Measurements from ENCODE around the gene TNK2.
A peak's percentile ranks its signal among the peaks of the same experiment; 100 is the strongest.
"Not testable (repeated sequence)": the region's sequence is repeated elsewhere in the genome, so short reads cannot be mapped to it uniquely, and the experiment has no call there.

TNK2 gene

DNA sequence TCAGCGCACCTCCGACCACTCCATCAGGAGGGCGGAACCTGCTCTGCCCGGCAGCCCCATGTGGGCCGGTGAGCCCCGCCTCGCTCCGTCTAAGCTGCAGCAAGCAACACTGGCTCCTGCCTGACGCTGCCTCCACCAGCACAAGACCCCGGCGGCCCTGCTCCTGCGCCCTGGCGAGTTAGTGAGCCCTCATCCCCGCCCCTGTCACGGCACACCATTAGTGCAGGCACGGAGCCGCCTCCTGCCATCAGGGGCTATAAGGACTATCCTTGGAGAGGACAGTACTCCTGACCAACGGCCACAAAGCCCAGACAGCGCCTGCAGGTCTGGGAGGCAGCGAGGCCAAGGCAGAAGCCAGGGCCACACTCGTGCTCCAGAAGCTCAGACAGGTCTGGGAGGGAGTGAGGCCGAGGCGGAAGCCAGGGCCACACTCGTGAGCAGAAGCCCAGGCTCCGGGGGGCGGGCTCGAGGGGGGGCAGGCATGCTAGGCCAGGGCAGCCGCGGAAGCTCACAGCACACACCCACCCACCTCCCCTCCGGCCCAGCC, 39.4 kb downstream of the TNK2 start:
- no peak for DNase-seq

GRCh38 chr3:195868336-195868865, 40.0 kb downstream of the TNK2 start:
- DNase-seq: no peak

- no peak for DNase-seq
Measured at GRCh38 chr3:195867631-195868335, 40.6 kb downstream of the TNK2 start.

DNA sequence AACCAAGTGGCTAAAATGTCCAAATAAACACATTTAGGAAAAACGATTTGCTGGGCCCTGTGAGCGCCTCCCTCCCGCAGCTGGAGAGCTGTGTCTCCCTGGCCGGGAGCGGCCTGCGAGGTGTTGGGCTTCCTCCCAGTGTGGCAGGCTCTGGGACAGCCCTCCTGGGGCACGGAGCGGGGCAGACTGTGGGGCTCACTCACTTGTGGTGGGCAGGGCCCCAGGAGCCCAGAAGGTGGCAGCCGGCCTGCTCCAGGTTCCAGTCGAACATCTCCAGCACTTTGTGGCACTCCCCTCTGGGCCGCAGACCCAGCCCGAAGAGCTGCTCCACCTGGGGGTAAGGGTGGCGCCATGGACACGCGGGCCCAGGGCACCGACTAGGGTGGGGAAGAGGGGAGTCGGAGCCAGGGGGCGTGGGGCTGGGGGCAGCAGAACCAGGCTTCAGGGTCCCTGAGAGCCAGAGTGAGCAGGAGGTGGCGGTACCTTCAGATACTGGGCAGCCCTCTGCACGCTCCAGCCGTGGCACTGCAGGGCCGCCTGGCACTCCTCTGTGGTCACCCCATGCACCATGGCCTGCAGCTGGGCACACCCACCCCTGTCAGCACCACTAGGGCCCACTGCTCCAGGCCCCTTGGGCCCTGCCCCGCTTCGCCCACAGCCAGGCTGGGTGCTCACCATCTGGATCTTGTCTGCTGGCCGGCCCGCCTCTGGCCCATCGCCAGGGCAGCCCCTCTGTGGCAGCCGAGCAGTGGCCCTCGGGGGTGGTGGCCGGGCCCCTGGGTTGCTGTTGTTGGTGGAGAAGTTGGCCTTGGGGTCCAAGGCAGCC, 41.5 kb downstream of the TNK2 start:
- DNase-seq: no peak

GRCh38 chr3:195865752-195866151, 42.6 kb downstream of the TNK2 start:
- DNase-seq: no peak

DNA sequence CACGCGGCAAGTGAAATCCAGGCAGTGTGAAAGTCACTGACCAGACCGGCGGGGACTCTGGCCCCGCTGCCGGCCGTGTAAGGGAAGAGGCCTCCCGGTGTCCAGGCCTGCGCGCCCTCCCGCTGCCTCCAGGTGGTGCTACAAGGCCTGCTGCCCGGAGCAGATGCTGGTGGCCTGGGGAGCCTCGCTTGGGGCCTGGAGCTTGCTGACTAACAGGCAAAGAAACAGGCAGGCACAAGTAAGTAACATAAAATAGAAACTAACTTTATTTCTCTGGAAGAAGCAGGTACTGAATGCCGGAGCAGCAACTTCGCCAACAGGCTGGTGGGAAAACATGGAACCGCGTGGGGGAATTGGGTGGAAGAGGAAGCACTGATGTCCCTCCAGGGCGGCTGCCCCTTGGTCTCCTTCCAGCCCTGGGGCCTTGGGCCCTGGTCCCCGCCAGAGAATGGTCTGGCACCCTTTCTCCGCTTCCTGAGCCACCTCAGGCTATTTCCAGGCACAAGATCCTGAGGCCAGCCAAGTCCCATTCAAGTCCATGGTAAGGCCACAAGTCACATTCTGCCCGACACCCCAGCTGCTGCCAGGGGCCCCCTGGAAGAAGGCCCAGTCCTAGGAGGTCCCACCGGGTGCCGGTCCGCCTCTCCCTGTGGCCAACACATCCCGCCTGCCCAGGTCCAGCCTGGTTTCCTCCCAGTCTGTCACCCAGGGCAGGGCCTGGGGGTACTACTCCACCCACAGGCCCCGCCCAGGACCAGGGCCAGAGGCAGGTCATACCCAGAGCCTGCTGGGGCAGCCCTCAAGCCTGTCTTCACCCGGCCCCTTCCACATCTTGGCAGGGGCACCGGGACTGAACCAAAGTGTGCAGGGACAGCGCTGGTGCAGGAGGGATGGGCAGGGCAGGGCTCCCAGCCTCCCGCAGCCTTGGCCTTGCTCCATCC, 45.0 kb downstream of the TNK2 start:
- DNase-seq: peak; percentile 82 to 89 (median 86)

DNA sequence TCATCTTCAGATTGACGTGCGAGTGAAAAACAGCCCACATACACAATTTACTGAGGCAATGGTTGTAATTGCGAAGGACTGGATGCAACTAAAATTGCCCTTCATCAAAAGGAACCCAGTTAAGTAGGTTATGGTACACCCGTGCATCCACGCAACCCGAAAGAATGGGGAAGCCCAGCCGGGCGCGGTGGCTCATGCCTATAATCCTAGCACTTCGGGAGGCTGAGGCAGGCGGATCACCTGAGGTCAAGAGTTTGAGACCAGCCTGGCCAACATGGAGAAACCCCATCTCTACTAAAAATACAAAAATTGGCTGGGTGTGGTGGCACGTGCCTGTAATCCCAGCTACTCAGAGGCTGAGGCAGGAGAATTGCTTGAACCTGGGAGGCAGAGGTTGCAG, 46.0 kb downstream of the TNK2 start:
- DNase-seq: not testable (repeated sequence)

DNA sequence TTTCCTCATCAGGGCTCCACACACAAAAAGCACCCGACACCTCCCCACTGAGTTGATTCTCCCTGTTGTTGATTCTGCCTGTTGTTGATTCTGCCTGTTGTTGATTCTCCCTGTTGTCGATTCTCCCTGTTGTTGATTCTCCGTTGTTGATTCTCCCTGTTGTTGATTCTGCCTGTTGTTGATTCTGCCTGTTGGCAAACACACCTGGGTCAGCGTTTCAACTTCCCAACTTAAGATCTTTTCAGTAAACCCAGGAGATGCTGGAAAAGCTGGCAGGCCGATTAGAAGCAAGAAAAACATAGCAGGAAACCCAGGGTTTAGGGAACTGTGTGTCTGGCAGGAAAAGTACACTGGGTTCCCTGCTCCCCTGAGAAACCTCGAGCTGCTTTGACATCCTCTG, 47.9 kb downstream of the TNK2 start:
- no peak for DNase-seq

DNA sequence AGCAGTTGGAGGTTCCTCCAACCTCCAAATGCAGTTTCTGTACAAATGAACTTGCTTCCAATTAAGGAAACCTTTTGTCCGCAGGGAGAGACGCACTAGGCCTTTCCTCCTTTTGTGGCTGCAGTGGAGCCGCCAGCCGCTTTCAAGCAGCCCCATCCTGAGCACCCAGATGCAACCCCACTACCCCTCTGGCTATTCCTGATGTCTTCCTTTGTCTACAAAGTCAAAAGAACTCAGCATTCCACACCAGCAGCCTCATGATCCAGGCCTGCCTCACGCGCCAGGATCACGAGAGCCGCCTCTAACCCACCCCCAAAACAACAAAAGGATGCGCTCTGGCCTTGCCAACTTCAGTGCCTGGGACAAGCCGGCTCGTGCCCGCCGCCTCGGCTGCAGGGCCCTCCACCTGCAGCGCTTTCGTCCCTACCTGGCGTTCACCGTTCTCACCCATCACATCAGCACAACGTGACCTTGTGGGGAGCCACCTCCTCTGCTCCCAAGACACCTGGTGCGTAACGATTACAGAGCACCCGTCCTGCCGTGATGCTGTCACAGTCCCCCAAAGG, 48.4 kb downstream of the TNK2 start:
- DNase-seq: no peak

DNA sequence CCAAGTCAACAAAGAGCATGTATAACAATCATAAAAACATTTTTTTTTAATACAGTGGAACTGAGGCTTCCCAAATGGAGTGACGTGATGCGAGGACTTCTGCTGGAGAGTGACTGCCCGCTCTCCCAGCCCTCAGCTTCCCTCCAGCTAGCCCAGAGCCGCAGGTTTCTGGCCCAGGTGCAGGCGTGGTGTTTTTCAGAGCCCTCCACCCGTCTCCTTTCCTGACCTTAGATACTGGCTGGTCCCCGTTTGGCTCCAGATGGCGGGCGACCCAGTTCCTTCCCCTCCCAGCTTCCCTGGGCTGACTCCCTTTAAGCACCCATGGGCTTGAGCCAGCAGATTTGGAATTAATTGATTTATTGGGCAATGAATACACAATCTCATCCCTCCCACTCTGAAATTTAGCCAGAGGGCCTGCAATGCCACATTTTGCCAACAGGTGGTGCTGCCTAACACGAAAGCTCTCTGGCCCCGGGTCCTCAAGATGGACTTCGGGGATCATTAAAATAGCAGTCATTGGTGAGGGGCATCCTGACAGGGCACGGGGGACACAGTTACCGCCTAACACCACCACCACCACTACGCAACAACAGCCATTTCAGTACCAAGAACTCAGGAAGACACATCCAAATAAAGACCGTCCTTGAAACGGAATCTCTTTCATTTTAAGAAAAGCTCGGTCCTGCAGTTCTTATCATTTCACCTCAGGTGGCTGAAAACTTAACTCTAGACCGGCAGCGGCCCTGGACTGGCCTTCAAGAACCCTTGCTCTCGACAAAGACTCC, 49.1 kb downstream of the TNK2 start:
- DNase-seq: peak; percentile 70 to 89 (median 80)

DNA sequence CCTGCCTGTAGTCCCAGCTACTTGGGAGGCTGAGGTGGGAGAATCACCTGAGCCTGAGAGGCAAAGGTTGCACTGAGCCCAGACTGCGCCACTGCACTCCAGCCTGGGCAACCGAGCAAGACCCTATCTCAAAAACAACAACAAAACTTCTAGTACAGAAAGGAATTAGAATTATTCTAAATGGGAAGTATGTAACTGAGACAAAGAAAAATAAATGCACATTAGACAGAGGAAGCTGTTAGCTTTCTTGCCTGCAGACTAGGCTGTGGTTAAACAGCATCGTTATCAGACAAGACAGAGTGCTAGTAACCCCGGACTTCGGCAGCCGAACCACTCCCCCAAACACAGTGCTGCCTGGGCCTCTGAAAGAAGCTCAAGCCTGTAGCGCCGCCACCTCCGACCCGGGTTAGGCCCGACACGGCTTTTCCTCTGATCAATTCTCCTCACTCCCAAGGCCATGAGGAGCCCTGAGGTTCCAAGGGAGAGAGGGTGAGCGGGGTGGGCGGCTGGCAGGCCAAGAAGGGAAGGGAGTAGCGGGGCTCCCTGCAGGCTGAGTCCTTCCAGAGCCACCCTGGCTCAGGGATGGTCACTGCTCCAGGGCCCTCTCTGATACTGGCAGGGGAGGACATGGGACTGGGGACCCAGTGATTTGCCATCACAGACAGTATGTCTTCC, 51.8 kb downstream of the TNK2 start:
- DNase-seq: no peak

GRCh38 chr3:195855471-195856409, 52.6 kb downstream of the TNK2 start:
- DNase-seq: no peak

DNA sequence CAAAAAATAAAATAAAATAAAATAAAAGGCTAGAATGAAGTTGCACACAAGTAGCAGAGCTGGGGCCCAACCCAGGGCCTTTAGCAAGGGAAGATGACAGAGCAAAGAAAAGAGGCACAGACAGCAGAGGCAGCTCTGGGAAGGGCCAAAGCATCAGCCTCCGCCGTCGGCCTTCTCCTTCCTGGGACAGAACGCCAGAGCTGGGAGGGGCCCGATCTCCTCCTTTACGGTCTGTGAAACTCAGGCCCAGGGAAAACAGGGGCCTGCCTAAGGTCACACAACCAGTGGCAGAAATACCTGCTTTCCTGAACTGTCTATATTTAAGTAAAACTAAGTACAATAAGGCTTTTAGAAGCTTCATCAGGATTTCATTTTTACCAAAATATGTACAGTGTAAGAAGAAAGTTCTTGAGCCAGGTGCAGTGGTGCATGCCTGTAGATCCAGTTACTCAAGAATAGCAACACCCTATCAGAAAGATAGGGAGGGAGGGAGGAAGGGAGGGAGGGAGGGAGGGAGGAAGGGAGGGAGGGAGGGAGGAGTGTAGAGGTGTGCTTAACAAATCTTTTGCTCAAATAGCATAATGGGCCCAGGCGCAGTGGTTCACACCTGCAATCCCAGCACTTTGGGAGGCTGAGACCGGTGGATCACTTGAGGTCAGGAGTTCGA, 53.6 kb downstream of the TNK2 start:
- no peak for DNase-seq

DNA sequence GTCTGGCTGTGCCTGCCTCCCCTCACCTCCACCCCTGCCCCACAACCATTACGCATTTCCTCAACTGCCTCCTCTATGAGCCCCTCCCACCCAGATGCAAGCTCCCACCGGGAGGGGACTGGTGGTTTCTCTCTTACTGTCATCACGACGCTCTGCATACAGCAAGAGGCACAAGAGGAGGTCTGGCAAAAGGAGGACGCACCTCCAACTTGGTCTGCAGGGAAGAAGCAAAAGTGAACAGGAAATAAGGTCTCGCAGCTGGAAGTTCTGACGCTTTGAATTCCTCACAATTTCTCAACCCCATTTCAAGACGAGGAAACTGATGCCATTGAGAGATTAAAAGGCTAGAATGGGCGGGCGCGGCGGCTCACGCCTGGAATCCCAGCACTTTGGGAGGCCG, 54.4 kb downstream of the TNK2 start:
- no peak for DNase-seq

- no peak for DNase-seq
Measured at GRCh38 chr3:195853036-195853435, 55.3 kb downstream of the TNK2 start.

DNA sequence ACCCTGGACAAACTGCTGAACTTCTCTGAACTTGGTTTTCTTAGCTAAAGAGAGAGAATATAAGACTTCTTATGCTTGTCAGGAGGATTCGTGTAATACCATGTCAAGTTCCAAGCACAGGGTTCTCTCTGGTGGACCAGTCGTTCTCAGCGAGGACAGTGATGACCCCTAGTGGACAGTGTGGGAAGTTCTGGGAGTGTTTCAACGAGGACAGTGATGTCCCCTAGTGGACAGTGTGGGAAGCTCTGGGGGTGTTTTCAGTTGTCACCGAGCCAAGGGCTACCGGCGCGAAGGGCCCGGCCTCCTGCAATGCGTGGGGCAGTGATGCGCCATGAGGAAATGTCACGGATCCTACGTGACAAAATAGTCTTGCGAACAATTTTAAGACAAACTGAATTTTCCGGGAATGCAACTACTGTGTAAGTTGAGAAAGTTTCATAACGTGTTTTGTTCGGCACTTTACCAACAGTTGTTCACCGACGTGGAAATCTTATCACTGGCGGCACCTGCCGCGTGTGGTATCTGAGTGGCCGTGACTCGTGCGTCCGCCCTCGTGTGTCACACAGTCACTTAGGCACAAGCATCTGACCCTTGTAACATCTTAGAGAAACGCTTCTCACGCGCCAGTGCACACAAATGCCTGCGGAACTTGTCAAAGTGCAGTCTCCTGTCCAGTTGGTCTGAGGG, 57.4 kb downstream of the TNK2 start:
- DNase-seq: peak; percentile 94 to 97 (median 96)

GRCh38 chr3:195849322-195850074, 58.9 kb downstream of the TNK2 start:
- DNase-seq: peak in 1 of 4 experiments; percentile 77

Measured in suppressor macrophage (primary cell).